Brain pericyte (primary cell): Measurements from ENCODE around the gene EFCAB6.

Experiments
- DNase-seq: peaks from one replicate; pipeline ENCODE4 v3.0.0-alpha.2; 2012; ENCODE audit warnings: low read depth, low spot score

EFCAB6 gene

GRCh38 chr22:43508489-43508888, 303.6 kb downstream of the EFCAB6 start:
- DNase-seq = no peak

DNA sequence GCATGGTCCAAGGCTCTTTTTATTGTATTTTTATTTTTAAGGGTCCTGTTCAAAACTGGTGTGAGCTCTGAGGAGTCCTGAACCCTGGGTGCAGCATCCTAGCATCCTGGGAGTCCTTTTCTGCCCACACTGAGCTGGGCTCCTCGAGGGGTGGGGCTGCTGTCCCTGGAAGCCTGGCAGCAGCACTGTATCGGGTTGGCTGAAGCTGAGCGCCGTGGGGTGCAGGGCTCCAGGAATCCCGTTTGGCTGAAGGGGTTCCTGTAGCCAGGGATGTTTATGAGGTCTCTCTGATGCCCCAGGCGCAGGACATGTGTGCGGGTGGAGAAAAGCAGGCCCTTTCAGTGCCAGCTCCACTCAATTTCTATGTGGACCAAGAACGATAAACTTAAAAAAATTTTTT, 304.9 kb downstream of the EFCAB6 start:
- no peak for DNase-seq

DNA sequence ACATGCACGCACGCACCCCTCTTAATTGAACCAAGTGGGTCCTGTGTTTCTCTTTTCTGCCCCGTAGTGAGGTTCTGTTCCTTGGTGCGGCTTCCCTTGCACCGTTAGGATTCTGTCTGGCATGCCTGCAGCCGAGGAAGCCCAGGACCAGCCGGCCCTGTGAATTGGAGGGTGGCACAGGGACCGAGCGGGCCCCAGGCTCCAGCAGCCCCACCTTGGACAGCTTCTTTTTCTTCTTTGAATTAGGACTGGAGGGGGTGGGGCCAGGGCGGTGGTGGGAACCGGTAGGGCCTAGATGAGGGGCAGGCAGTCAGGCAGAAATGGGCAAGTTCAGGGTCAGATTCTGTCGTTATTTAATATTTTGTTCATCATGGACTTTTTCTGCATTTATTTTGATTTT, 305.6 kb downstream of the EFCAB6 start:
- no peak for DNase-seq

- no peak for DNase-seq
Observed at GRCh38 chr22:43505896-43506295, 306.2 kb downstream of the EFCAB6 start.

- DNase-seq = no peak
Observed at GRCh38 chr22:43505423-43505822, 306.7 kb downstream of the EFCAB6 start.

DNA sequence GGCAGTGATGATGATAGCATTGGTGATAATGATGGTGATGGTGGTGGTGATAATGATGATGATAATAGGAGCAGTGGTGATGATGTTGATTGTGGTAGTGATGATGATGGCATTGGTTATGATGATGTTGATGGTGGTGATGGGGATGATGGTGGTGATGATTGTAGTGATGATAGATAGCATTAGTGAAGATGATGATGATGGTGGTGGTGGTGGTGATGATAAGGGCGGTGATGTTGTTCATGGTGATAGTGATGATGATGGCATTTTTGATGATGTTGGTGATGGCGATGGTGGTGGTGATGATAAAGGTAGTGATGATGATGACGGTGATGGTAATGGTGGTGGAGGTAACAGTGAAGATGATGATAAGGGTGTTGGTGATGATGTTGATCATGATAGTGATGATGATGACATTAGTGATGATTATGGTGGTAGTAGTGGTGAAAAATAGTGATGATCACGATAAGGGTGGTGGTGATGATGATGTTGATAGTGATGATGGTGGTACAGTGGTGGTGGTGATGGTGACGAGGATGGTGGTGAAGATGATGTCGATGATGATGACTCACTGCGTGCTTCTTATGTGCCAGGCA, 307.3 kb downstream of the EFCAB6 start:
- no peak for DNase-seq

- no peak for DNase-seq
Observed at GRCh38 chr22:43504068-43504467, 308.0 kb downstream of the EFCAB6 start.

DNA sequence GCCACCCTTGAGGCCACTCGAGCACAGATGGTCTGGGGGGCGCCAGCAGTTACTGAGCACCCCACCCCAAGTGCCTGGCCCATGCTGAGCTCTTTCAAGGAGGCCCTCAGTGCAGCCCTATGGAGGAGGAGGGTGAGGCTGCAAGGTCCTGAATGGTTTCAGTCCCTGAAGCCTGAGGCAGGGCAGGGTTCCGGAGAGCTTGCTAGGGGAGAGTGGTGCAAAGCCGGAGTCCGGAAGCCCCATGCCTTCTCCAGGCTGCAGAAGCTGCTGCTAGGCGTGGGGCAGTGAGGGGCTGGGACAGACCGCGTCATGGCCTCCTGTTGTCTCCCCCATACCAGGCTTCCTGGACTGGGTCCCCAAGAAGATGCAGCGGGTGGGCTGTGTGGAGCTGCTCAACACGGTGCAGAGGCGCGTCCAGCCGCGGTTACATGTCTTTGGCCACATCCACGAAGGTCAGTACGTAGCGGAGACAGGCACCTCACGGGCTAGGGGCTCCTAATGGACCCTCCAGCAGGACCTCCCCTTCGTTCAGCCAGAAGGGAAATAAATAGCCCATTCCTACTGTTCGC, 309.7 kb downstream of the EFCAB6 start:
- DNase-seq = no peak

- no peak for DNase-seq
Observed at GRCh38 chr22:43501878-43502277, 310.2 kb downstream of the EFCAB6 start.

DNA sequence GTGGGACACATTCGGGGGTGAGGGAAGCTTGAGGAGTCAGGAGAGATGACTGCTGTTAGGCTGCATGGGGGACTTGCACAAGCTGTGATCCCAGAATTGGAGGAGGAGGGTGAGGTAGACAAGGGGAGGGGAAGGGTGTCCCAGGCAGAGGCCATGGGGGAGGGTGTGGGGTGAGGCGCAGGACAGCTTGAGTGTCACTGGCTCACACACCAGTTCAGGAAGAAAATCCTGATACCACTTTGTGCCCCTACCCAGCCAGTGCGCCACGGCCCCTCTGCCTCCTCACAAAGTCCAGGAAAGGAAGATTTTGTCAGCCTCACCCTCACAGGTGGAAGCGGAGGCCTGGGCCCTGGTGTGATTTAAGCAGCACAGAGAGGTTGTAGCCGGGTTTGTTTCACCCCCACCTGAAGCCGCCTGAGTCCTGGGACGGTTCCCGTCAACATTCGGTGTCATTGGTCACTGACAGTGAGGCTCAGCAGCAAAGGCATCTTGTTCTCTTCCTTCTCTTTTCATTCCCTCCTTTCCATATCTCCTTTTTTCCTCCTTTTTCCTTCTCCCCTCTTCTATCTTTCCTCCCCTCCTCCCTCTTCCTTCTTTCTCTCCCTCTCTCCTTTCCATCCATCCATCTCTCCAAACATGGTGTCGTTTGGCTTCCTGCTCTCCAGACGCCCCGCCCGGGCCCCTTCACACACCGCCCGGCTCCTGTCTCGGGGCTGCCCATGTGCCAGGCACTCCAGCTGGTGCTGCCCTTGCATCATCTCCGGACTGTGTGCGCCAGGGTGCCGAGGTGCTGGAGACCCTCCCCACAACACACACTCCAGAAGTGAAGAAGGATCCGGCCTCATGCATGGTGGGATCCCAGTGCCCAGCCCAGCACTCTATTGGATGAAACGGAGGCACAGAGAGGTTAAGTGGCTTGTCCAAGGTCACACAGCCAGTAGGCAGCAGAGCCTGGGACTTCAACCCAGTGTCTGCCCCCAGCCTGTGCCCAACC, 311.0 kb downstream of the EFCAB6 start:
- no peak for DNase-seq

DNA sequence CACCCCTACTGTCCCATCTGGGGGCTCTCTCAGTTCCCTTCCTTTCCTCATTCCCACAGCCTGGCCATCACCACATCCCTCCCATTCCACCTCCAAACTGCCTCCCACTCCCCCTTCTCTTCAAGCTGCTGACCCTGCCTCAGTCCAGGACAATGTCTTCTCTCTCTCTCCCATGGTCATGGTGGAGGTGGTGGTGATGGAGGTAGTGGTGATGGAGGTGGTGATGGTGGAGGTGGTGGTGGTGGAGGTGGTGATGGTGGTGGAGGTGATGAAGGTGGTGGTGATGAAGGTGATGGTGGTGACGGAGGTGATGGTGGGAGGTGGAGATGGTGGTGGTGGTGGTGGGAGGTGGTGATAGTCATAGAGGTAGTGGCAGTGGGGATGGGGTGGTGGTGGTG, 313.2 kb downstream of the EFCAB6 start:
- no peak for DNase-seq

- no peak for DNase-seq
Observed at GRCh38 chr22:43497956-43498855, 313.9 kb downstream of the EFCAB6 start.

GRCh38 chr22:43493297-43493696, 318.8 kb downstream of the EFCAB6 start:
- no peak for DNase-seq

DNA sequence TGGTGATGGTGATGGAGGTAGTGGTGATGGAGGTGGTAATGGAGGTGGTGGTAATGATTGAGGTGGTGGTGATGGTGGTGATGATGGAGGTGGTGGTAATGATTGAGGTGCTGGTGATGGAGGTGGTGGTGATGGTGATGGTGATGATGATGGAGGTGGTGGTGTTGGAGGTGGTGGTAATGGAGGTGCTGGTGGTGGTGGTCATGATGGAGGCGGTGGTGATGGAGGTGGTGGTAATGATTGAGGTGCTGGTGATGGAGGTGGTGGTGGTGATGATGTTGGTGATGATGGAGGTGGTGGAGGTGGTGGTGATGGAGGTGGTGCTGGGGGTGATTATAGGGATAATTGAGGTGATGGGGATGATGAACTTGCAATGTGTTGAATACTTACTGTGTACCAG, 320.4 kb downstream of the EFCAB6 start:
- no peak for DNase-seq

DNA sequence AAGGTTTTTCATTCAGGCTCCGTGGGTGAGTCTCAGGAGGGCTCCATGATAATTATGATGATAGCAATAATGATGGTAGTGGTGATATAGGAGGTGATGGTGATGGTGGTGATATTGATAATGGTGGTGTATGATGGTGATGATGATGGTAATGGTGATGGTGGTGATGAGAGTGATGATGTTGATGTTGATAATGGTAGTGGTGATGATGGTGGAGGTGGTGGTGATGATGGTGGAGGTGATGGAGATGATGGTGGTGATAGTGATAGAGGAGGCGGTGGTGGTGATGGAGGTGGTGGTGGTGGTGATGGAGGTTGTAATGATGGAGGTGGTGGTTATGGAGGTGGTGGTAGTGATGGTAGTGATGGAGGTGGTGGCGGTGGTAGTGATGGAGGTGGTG, 320.9 kb downstream of the EFCAB6 start:
- no peak for DNase-seq

GRCh38 chr22:43490311-43490710, 321.8 kb downstream of the EFCAB6 start:
- no peak for DNase-seq

- DNase-seq = no peak
Observed at GRCh38 chr22:43488937-43489336, 323.2 kb downstream of the EFCAB6 start.

- no peak for DNase-seq
Observed at GRCh38 chr22:43488031-43488866, 323.9 kb downstream of the EFCAB6 start.

DNA sequence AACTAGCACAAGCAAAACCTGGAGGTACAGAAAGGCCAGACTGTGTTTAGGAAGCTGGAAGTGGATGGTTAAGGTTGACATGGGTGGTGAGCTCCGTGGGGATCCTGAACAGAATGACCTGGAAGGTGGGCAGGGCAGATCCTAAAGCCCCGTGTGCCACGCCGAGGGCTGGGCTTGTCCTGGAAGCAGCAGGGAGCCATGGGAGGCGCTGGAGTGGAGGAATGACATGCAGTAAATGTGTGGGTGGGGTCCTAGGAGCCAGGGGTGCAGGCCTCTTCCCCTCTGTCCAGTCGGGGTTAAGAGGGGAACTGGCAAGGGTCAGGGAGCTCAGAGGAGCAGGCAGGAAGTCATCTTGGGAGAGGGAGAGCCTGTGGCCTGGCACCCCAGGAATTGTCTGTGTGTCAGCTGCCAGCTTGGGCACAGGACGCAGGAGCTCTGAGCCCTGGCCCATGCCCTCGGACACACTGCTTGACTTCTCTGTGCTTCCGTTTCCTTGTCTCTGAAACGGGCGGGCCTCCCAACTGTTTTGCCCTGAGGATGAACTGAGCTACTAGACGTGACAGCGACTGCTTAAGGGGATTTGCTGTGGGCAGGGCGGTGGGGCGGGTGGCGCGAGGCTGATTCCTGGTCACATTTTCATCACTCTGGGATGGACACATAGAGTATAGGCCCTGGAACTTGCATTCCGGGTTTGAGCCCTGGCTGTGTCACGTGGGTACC, 324.6 kb downstream of the EFCAB6 start:
- DNase-seq = no peak

- DNase-seq = no peak
Observed at GRCh38 chr22:43485502-43486089, 326.5 kb downstream of the EFCAB6 start.
